KMS-11 (cell line): ENCODE measurements around the gene TMEM69.

ENCODE experiments used
- H2AFZ ChIP-seq: fragments of 200-600 bp; sonication (generic); 2 replicates; pipeline ENCODE4 v1.6.1; 2016; ENCODE audit warnings: antibody characterized with exemption, mixed run types, low read depth
- H3K27ac ChIP-seq: fragments of 200-600 bp; sonication (generic); 2 replicates; pipeline ENCODE4 v1.6.1; 2016; ENCODE audit warnings: mild to moderate bottlenecking, mixed run types
- H3K27me3 ChIP-seq: fragments of 200-600 bp; sonication (generic); 2 replicates; pipeline ENCODE4 v1.6.1; 2017; ENCODE audit warnings: mild to moderate bottlenecking, low read depth, mixed run types, moderate library complexity; ENCODE audit not compliant: insufficient read depth
- H3K36me3 ChIP-seq: fragments of 200-600 bp; sonication (generic); 2 replicates; pipeline ENCODE4 v1.6.1; 2017; ENCODE audit warnings: mild to moderate bottlenecking, mixed run types; ENCODE audit not compliant: insufficient read depth
- H3K4me1 ChIP-seq: fragments of 200-600 bp; sonication (generic); 2 replicates; pipeline ENCODE4 v1.6.1; 2016; ENCODE audit warnings: mild to moderate bottlenecking, low read depth, mixed run types; ENCODE audit not compliant: poor library complexity, severe bottlenecking
- H3K4me2 ChIP-seq: fragments of 200-600 bp; sonication (generic); 2 replicates; pipeline ENCODE4 v1.7.0; 2016; ENCODE audit warnings: mild to moderate bottlenecking, mixed run types
- H3K4me3 ChIP-seq: fragments of 200-600 bp; sonication (generic); IDR thresholded peaks from 2 replicates; pipeline ENCODE4 v1.6.1; 2017; ENCODE audit warnings: low read depth, low read length, mixed read lengths; ENCODE audit not compliant: insufficient read depth
- H3K79me2 ChIP-seq: fragments of 200-600 bp; sonication (generic); 2 replicates; pipeline ENCODE4 v1.6.1; 2016; ENCODE audit warnings: low read depth, mixed run types; ENCODE audit not compliant: insufficient read depth
- H3K9ac ChIP-seq: fragments of 200-600 bp; sonication (generic); 2 replicates; pipeline ENCODE4 v1.6.1; 2016; ENCODE audit warnings: mild to moderate bottlenecking, mixed run types
- H4K20me1 ChIP-seq: fragments of 200-600 bp; sonication (generic); 2 replicates; pipeline ENCODE4 v1.6.1; 2016; ENCODE audit warnings: mild to moderate bottlenecking, mixed run types; ENCODE audit not compliant: insufficient read depth
- CTCF ChIP-seq: fragments of 200-600 bp; sonication (generic); conservative IDR thresholded peaks from 2 replicates; pipeline ENCODE4 v1.6.1; 2017; ENCODE audit warnings: low read depth, mild to moderate bottlenecking, antibody characterized with exemption, low read length, moderate library complexity, mixed read lengths

Gene TMEM69

GRCh38 chr1:45644661-45645060 lies 43.3 kb upstream of the TMEM69 start:
- no peak for TF ChIP-seq CTCF
- no peaks in the 10 kb centered on the region for H3K36me3 ChIP-seq

GRCh38 chr1:45647248-45648021 lies 40.5 kb upstream of the TMEM69 start:
- H3K79me2 ChIP-seq: no peaks in the 10 kb centered on the region; the same call in 1 of the 2 replicates
- H3K4me3 ChIP-seq: no peak overlapping the region
- H2AFZ ChIP-seq: no peak overlapping the region
- no peak for TF ChIP-seq CTCF
- H3K4me1 ChIP-seq: peaks cover 14% of the 10 kb centered on the region
- no peak overlapping the region for H3K27ac ChIP-seq
- no peaks in the 10 kb centered on the region for H3K27me3 ChIP-seq
- H4K20me1 ChIP-seq: no peaks in the 10 kb centered on the region
- H3K36me3 ChIP-seq: peaks cover 5% of the 10 kb centered on the region
- no peak overlapping the region for H3K4me2 ChIP-seq
- H3K9ac ChIP-seq: no peak overlapping the region

More at GRCh38 chr1:45644661-45645060, 43.3 kb upstream of the TMEM69 start:
- Histone ChIP-seq H2AFZ (no peak overlapping the region), H3K9ac (no peak overlapping the region), H3K4me1 (peaks cover 14% of the 10 kb centered on the region), H3K4me2 (no peak overlapping the region), H3K27ac (peak overlapping the region; percentile 18; the same call in 1 of the 2 replicates), H3K4me3 (no peak overlapping the region), H3K27me3 (no peaks in the 10 kb centered on the region), H3K79me2 (no peaks in the 10 kb centered on the region; the same call in 1 of the 2 replicates), H4K20me1 (no peaks in the 10 kb centered on the region)

- Histone ChIP-seq H3K27me3 (no peaks in the 10 kb centered on the region), H3K4me2 (no peak overlapping the region), H3K4me1 (no peaks in the 10 kb centered on the region), H2AFZ (no peak overlapping the region), H3K36me3 (peaks cover 13% of the 10 kb centered on the region), H3K79me2 (0 out of 2 replicates have a peak, but pooled peaks cover 8% of the 10 kb centered on the region), H3K9ac (no peak overlapping the region), H4K20me1 (no peaks in the 10 kb centered on the region), H3K4me3 (no peak overlapping the region), H3K27ac (no peak overlapping the region)
- no peak for TF ChIP-seq CTCF
These were observed 33.3 kb upstream of the TMEM69 start for GRCh38 chr1:45654540-45655280.

- no peak overlapping the region for H3K9ac ChIP-seq
- no peaks in the 10 kb centered on the region for H3K4me1 ChIP-seq
- no peaks in the 10 kb centered on the region for H4K20me1 ChIP-seq
- H2AFZ ChIP-seq: no peak overlapping the region
- H3K36me3 ChIP-seq: peaks cover 8% of the 10 kb centered on the region; the same call in 1 of the 2 replicates
- no peak overlapping the region for H3K4me2 ChIP-seq
- H3K79me2 ChIP-seq: peaks cover 8% of the 10 kb centered on the region; the same call in 1 of the 2 replicates
- no peaks in the 10 kb centered on the region for H3K27me3 ChIP-seq
- no peak overlapping the region for H3K4me3 ChIP-seq
- no peak for TF ChIP-seq CTCF
- H3K27ac ChIP-seq: no peak overlapping the region
These were observed 31.3 kb upstream of the TMEM69 start for GRCh38 chr1:45656573-45657226.
